ENCODE results near the gene TRABD2B. TPM values are rescaled to one million over a fixed set of nuclear protein-coding genes. Genes with fewer than 3 reads are reported as not detected.

The TRABD2B gene
- total and polyA plus RNA-seq, 2 experiments from 2014 or later: 1.6 to 2.0 TPM

- Mint-ChIP-seq H3K4me3 (no peak overlapping the region), H3K9me3 (no peaks in the 10 kb centered on the region), H3K27ac (no peak overlapping the region), H3K27me3 (ENCODE audit: insufficient read depth, low read depth, poor library complexity) (peaks cover 4% of the 10 kb centered on the region), H3K36me3 (ENCODE audit: low read depth) (no peaks in the 10 kb centered on the region), H3K4me1 (peaks cover 9% of the 10 kb centered on the region; the same call in 2 of the 3 replicates)
- ATAC-seq: no peak
- H2AFZ ChIP-seq: no peak overlapping the region
- H3K4me1 ChIP-seq (ENCODE audit: insufficient read depth): no peaks in the 10 kb centered on the region
- no peaks in the 10 kb centered on the region for H3F3A ChIP-seq (replicated peaks; ENCODE audit: low read depth)
- H3K4me3 ChIP-seq: no peak overlapping the region
- H3K27ac ChIP-seq (ENCODE audit: low read depth): no peak overlapping the region
- H3K4me2 ChIP-seq: no peak overlapping the region
- no peaks in the 10 kb centered on the region for H3K27me3 ChIP-seq (ENCODE audit: insufficient read depth)
- H3K79me2 ChIP-seq (replicated peaks; ENCODE audit: insufficient read depth): no peaks in the 10 kb centered on the region
- H4K20me1 ChIP-seq (replicated peaks; ENCODE audit: insufficient read depth): no peaks in the 10 kb centered on the region
- TF ChIP-seq ZNF462 (CRISPR knock-in tag; IDR thresholded peaks at IDR 0.05): no peak
- no peak for TF ChIP-seq ETS1 (IDR thresholded peaks at IDR 0.05)
- TF ChIP-seq EZH2phosphoT487 (IDR thresholded peaks at IDR 0.05; ENCODE audit: unreplicated experiment): no peak
- no peak for TF ChIP-seq EZH2 (IDR thresholded peaks at IDR 0.05; ENCODE audit: low read depth, unreplicated experiment)
- TF ChIP-seq REST (IDR thresholded peaks at IDR 0.05; ENCODE audit: unreplicated experiment): no peak
- TF ChIP-seq NANOG (IDR thresholded peaks at IDR 0.05; ENCODE audit: borderline replicate concordance): no peak
- TF ChIP-seq JUNB (IDR thresholded peaks at IDR 0.05; ENCODE audit: unreplicated experiment): no peak
- H3K36me3 ChIP-seq (ENCODE audit: insufficient read depth): no peaks in the 10 kb centered on the region
- DNase-seq (ENCODE audit: low spot score): no peak
- no peaks in the 10 kb centered on the region for H3K9me2 ChIP-seq (ENCODE audit: insufficient read depth)
These were observed 244.6 kb downstream of the TRABD2B start for GRCh38 chr1:47752559-47752958.
